Measurements from ENCODE around the gene TFF3.

GRCh38 chr21:42300045-42300583 lies 15.1 kb downstream of the TFF3 start:
- TF ChIP-seq EZH2 (IDR thresholded peaks at IDR 0.05; ENCODE audit: borderline replicate concordance) = no peak
- TF ChIP-seq CTCF (IDR thresholded peaks at IDR 0.05; ENCODE audit: poor library complexity) = no peak
- no peak for TF ChIP-seq EZH2phosphoT487 (IDR thresholded peaks at IDR 0.05; ENCODE audit: low read depth, severe bottlenecking, unreplicated experiment)
